AG09319 (cell line): ENCODE data around the gene FYB1.

Experiments used
- DNase-seq: peaks from one replicate; pipeline ENCODE4 v3.0.0-alpha.2; 2010; ENCODE audit warnings: low read depth; ENCODE audit errors: extremely low read depth
- TF ChIP-seq, protein P1 (sequence below): IDR thresholded peaks from 2 replicates; pipeline ENCODE4 v1.5.1; 2011; ENCODE audit warnings: low read depth, mild to moderate bottlenecking, inconsistent platforms, low read length, moderate library complexity

Gene FYB1

DNA sequence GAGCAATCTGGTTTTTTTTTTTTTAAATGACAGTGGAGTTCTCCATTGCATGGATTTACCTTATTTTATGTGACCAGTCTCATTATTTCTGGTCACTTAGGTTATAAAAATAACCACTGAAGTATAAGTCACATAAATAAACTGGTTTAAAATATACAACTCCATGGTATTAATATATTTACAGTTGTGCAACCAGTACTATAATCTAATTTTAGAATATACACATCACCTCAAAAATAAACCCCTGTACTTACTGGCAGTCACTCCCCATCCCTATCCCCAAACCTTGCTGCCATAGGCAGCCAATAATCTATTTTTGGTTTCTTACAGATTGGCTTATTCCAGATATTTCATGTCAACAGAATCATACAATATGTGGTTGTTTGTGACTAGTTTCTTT, 57.8 kb downstream of the FYB1 start:
- no peak for DNase-seq
- TF ChIP-seq, protein P1, sequence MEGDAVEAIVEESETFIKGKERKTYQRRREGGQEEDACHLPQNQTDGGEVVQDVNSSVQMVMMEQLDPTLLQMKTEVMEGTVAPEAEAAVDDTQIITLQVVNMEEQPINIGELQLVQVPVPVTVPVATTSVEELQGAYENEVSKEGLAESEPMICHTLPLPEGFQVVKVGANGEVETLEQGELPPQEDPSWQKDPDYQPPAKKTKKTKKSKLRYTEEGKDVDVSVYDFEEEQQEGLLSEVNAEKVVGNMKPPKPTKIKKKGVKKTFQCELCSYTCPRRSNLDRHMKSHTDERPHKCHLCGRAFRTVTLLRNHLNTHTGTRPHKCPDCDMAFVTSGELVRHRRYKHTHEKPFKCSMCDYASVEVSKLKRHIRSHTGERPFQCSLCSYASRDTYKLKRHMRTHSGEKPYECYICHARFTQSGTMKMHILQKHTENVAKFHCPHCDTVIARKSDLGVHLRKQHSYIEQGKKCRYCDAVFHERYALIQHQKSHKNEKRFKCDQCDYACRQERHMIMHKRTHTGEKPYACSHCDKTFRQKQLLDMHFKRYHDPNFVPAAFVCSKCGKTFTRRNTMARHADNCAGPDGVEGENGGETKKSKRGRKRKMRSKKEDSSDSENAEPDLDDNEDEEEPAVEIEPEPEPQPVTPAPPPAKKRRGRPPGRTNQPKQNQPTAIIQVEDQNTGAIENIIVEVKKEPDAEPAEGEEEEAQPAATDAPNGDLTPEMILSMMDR, result no peak

- TF ChIP-seq, protein P1, result no peak
- DNase-seq, result no peak
Measured at GRCh38 chr5:39160576-39161213, 58.7 kb downstream of the FYB1 start.

DNA sequence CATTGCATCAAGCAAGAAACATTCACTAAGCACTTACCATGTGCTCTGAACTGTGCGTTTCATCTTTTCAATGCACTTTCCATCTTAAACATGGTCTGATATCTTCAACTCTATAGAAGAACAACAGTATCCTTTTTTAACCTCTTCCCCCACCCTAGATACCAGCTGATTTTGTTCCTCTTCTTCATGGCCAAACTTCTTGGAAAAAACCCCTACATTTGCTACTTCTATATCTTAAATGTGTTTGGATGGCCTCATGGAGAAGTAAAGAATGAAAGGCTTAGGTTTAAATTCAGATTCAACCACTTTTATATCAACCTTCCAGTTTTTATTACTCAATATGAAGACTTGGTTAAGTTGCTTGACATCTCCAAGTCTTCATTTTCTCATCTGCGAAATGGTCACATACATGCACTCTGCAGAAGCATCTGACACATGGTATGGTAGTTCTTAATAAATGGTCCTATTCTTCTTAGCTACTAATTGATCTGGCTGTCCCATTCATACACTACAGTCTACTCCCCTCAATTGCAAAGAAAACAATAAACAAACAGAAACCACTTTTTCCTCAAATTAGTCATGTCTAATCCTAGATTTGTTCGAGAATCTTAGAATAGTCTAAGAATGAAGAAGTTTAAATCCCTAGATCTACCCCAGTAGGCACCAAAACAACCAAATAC, 59.4 kb downstream of the FYB1 start:
- TF ChIP-seq, protein P1, result no peak
- no peak for DNase-seq

- no peak for DNase-seq
- TF ChIP-seq, protein P1, result no peak
Measured at GRCh38 chr5:39158786-39159185, 60.6 kb downstream of the FYB1 start.

- TF ChIP-seq, protein P1, result no peak
- no peak for DNase-seq
Measured at GRCh38 chr5:39158127-39158593, 61.2 kb downstream of the FYB1 start.

- DNase-seq, result no peak
- TF ChIP-seq, protein P1, result no peak
Measured at GRCh38 chr5:39157701-39158100, 61.7 kb downstream of the FYB1 start.

GRCh38 chr5:39156082-39156481, 63.3 kb downstream of the FYB1 start:
- TF ChIP-seq, protein P1, result no peak
- DNase-seq, result no peak
